GM18499 (cell line): ENCODE measurements around the gene RHBDD3.

Experiments used
- ATAC-seq: cut with Tn5 transposase; IDR thresholded peaks from one replicate; pipeline ENCODE4 v1.9.1; 2021; ENCODE audit warnings: moderate number of reproducible peaks; ENCODE audit not compliant: insufficient read depth, unreplicated experiment

Gene RHBDD3

DNA sequence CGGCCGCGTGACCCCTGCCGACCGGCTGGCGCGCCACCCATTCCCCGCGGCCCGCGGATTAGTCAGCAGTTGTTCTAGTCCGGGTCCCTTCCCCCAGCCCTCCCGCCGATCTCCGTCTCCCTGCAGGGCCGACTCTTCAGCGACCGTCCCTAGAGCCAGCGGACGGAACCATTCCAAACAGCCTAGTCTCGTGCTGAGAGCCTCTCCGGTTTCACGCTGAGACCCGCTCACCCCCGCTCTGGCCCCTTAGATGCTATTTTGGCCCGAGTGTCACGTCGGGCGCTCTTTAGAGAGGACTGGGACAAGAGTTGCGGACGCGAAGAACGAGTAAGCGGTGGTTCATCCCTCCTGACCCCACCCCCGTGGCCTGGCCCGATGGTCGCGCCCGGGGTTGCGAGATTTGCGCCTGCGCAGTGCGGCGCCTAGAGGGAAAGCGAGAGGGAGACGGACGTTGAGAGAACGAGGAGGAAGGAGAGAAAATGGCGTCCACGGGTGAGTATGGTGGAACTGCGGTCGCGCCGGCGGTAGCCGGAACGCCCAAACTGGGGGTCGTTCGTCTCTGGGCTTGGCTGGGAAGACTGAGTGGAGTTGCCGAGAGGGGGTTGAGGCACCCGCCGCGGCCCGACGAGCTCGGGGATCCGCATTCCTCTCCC is at the start of gene RHBDD3, which contains the start of gene EWSR1:
TSS of gene RHBDD3 (minus strand) at position 124 of the 653 bp plus-strand sequence. CDS start 2,355 bp downstream, outside the sequence.
TSS of gene EWSR1 (plus strand) at position 411 of the 653 bp plus-strand sequence. CDS start at position 480, 69 bp downstream.
- ATAC-seq = peak; percentile 62

DNA sequence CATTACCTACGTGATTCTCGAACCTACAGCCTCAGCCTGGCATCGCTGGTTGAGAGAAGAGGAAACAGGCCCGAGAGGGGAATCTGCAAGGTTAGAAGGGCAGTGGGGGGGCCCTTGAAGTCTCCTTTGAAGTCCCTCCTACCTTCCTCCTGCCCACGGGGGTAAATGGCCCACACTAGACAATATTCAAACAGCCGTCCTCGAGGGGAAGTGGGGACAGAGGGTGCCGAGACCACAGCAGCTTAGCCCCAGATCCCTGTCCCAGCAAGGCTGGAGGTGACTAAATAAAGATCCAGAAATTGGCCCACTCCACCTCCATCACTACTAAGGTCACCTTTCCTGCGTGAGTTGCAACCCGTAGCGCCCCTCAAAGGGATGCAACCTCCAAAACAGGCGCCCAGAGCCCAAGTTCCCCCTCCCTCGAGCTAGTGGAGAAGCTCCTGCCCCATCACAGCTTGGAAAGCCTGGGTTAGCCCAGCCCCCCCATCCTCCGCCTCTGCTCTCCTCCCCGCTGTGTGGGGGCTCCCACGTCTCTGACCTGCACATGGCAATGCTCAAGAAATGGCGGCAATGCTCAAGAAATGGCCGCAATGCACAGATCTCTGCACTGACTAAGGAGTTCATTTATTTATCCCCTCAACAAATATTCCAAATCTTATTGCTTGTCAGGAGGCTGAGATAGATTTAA is 48.5 kb upstream of the RHBDD3 start:
- ATAC-seq = no peak

DNA sequence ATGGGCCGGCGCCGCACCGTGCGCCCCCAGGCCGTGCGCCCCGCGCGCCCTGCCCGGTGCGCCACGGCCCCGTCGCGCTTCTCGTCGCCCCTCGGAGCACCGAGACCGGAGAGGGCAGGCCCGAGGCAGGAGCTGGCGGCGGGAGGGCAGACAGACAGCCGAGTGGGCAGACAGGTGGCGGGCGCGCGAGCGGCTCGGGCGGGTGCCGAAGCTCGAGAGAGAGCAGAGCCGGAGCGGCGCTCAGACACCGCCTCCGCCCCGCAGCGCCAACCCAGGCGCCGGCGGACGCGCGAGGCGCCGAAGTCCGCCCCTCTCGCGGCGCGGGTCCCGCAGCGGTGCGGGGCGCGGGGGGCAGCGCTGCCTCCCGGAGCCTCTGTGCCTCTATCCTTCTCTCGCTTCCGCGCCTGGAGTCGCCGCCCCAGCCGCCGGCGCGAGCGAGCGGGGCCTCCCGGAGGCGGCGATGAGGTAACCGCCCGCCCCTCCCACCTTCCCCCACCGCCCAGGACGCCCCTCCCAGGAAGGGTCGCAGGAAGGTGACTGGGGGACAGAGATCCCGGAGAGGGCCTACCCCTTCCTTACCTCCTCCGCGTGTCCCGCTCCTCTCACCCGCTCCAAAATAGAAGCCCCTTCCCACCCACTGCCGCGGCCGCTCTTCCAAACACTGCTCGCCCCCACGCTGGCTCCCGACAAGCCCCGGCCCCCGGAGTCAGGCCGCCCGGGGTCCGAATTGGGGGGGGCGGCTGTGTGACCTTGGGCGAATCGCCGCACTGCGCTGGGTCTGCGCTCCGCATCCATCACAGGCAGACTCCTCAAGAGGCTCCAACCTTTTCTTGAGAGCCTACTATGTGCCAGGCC is 47.7 kb upstream of the RHBDD3 start, which contains the start of gene RASL10A:
TSS of gene RASL10A (minus strand) at position 412 of the 855 bp plus-strand sequence. CDS start 451 bp downstream, outside the sequence.
- ATAC-seq = no peak

DNA sequence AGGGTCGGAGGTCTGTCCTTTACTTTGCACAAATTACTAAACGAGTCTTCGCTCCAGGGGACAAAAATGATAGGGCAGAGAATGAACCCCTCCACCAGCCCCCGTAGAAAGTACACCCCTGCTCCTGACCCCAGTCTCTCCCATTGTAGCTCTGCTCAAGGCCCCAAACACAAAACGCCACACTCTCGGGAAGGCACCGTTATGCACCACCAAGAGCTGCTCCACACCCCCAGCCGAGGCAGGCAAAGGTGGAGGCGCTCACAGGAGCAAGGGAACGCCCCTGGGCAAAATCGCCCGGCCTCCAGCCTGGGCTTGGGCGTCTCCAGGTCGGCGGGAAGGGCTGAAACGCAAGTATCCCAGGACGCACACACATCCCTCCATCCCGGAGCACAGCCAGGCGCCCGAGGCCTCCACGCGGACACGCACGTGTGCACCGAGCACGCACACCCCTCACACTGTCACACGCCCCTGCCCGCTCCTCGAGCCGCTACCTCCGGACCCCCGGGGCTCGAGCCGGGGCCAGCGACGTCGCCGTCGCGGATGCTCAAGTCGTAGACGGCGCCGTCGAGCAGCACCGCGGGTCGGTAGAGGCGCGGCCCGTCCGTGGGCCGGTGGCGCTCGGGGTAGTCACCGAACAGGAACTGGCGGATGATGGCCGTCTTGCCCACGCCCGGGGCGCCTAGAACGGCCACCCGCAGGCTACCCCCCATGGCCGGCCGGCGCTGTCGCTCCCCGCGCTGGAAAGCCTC is 46.9 kb upstream of the RHBDD3 start:
- no peak for ATAC-seq

DNA sequence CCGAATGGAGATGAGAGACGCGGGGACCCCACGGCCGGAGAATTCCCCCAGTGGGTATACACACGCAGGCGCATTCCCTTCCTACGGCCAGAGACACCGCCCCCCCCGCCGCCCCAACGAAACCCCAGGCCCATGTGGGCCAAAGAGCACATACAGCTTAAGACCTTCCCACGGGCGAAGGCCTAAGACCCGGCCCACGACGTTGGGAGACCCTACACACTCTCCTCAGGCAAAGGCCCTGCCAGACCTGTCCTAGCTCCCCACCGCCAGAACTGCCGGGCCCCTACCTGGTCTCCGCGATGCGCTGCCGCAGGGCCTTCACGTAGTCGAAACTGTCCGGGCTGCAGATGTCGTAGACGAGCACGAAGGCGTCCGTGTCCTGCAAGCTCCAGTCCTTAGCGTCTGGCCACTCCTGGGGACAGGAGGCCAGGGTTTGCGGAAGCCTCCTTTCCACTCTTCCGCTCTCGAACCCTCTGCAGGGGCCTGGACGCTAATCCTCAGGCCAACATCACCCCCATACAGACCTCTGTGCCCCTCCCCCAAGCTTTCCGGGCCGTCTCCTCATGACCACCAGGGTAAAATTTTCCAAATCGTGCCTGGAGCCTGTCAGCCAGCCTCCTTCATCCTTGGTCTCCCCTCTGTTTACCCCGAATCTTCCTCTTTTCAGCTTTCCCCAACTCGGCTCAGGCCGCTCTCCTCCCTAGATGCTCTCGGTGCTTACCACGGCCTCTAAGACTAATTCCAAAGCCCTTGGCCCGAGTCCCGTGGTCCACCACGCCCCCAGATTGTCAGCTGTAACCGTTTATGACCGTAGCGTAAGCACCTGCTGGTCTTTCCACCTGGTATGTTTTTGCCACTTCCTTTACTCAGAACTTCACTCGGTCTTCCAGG is 46.0 kb upstream of the RHBDD3 start:
- no peak for ATAC-seq

DNA sequence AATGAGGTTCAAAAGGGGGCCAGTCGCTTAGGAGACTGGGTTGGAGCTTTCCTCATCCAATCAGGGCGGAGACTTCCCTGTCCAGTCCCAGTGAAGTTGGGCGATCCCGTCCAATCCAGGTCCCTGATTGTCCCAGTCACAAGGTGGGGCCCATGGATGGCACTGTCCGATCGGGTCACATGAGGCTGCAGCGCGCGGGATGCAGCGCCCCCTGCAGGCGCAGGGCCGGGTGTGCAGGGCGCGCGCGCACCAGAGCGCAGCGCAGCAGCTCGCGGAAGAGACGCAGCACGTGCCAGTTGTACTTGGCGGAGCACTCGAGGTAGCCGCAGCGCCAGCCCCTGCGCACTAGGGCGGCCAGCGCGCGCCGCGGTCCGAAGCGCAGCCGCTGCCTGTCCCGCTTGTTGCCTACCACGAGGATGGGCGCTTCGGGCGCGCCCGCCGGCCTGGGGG is 45.4 kb upstream of the RHBDD3 start:
- ATAC-seq = no peak

DNA sequence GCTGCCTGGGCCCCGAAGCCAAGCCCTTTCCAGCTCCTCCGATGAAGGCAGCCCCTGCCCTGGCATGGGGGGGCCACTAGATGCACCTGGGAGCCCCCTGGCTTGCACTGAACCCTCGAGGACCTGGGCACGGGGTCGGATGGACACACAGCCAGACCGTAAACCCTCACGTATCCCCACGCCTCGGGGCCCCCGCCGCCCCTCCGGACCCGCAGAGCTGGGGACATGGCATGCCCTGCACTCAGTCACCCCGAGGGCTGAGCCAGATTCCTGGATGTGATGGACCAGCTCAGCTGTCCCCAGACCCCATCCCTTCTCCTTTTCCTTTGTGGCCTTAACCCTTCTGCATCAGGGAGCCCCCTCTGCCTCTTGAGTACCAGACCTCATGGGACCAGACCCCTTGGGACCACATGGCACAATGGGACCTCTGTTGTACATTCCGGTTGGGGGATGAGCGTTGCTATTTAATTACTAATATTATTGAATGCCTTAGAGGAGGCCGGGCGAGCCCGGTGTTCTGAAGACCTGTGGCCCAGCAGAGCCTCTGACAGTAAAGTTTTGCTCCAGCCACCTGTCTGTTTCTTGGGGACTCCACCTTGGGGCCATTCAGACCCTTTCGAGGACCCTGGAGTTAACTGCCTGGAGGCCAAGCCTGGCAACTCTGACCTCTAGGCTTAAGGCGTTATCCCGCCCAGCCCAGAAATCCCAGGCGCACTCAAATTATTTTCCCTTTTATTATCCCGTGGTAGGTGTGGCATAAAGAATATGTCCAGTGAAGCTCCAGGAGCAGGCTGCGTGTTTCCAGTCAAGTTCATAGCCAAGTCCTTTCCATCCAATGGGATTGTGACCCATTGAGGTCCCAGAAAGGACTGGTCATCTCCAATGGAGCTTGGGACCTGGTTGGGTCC is 44.7 kb upstream of the RHBDD3 start:
- no peak for ATAC-seq

DNA sequence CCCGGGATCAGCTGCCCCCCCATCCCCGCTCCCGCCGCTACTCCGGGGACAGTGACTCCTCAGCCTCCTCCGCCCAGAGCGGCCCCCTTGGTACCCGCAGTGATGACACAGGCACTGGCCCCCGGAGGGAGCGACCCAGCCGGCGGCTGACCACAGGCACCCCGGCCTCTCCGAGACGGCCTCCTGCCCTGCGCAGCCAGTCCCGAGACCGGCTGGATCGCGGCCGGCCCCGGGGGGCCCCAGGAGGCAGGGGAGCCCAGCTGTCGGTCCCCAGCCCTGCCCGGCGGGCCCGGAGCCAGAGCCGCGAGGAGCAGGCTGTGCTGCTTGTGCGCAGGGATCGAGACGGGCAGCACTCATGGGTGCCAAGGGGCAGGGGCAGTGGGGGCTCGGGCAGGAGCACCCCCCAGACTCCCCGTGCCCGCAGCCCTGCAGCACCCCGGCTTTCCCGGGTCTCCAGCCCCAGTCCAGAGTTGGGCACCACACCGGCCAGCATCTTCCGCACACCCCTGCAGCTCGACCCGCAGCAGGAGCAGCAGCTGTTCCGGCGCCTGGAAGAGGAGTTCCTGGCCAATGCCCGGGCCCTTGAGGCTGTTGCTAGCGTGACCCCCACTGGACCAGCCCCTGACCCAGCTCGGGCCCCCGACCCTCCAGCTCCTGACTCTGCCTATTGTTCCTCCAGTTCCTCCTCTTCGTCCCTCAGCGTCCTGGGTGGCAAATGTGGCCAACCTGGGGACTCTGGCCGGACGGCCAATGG is 43.9 kb upstream of the RHBDD3 start:
- ATAC-seq = no peak

DNA sequence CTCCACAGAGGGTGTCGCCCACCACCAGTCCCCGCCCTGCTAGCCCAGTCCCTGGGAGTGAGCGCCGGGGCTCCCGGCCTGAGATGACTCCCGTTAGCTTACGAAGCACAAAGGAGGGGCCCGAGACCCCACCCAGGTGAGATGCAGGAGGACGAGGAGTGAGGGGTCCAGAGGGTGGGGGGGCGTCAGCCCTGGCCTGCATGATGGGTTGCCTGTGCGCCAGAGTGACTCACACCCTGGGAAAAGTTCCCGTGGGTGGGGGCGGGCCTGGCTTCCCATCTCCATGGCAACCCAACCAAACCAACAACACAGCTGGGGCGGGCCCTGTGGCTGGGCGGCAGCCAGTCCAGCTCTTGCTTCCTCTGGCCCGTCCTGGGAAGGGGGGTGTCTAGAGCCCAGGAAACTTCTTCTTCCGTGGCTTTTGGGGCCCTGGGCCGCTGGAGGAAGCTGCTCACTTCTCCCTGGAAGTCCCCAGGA is 43.1 kb upstream of the RHBDD3 start:
- no peak for ATAC-seq

DNA sequence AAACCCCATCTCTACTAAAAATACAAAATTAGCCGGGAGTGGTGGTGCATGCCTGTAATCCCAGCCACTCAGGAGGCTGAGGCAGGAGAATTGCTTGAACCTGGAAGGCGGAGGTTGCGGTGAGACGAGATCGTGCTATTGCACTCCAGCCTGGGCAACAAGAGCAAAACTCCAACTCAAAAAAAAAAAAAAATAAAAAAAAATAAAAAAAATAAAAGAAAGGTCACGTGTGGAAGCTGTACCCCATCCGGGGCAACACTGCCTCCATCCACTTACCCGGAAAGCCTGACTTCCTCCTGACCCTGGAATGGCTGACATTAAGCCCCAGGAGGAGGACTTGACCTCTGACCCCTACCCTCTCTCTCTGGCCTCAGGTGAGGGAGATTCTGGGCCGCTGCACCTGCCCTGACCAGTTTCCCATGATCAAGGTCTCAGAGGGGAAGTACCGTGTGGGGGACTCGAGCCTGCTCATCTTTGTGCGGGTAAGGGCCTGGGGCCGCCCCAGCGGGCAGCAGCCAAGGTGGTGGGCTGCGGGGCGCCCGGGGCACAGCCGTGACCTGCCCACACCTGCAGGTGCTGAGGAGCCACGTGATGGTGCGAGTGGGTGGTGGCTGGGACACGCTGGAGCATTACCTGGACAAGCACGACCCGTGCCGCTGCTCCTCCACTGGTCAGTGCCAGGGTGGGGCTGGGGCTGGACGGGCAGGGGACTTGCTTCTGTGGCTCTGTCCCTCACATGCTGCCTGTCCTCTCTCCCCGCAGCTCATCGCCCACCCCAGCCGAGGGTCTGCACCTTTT is 42.5 kb upstream of the RHBDD3 start:
- ATAC-seq = no peak

DNA sequence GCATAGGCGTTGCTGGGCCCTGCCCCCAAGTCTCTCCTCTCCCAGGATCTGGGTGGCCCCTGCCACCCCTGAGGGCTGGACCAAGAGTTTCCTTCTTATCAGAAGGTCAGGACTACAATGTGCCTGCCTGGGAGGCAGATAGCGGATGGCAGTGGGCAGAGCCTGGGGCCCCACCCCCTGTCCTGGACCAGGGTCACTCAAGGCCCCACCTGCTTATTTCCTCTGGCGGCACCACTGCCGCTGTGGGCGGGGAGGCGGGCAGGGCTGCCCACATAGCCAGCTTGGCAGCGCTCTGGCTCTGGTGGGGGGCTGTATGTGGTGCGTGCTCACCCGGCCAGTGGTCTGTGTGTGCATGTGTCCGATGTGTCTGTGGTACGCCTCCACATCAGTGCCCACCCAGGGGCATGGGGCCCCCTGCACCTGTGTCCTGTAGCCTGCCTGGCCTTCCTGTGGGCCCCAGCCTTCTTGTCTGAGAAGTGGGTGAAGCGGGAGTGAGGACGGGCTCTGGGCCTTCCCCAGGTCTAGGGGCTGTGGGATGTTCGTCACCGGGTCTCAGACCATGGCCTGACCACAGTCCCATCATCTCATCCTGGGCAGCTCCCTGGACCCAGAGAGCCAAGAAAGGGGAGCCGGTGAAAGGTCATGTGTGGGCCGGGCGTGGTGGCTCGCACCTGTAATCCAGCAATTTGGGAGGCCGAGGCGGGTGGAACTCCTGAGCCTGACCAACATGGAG is 41.7 kb upstream of the RHBDD3 start:
- no peak for ATAC-seq

DNA sequence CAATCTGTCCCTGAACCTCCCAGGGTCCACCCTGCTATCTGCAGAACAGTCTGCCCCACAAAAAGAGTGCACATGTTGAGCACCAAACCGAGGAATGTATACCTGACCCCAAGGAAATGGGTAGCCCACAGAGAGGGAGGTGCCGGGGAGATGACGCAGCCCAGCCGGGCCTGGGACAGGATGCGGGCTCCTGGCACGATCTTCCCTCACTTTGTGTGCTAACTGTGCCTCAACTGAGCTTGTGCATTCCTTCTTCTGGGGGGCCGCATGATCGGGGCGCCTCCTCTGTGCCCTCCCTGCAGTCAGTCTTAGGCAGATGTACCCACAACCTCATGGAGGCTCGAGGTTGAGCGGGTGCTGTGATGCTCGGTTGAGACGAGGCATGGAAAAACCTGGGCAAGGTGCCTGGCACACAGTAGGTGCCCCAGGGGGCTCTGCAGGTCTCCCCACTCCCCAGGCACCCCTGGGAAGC is 41.0 kb upstream of the RHBDD3 start:
- no peak for ATAC-seq

DNA sequence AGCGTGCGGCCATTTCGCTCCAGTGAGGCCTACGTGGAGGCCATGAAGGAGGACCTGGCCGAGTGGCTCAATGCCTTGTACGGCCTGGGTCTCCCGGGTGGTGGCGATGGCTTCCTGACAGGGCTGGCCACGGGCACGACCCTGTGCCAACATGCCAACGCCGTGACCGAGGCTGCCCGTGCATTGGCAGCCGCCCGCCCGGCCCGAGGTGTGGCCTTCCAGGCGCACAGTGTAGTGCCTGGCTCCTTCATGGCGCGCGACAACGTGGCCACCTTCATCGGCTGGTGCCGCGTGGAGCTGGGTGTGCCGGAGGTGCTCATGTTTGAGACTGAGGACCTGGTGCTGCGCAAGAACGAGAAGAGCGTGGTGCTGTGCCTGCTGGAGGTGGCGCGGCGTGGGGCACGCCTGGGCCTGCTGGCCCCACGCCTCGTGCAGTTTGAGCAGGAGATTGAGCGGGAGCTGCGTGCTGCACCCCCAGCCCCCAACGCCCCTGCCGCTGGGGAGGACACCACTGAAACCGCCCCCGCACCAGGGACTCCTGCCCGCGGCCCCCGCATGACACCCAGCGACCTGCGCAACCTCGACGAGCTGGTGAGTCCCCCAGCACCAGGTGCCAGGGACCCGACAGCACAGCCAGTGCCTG is 40.5 kb upstream of the RHBDD3 start:
- no peak for ATAC-seq

DNA sequence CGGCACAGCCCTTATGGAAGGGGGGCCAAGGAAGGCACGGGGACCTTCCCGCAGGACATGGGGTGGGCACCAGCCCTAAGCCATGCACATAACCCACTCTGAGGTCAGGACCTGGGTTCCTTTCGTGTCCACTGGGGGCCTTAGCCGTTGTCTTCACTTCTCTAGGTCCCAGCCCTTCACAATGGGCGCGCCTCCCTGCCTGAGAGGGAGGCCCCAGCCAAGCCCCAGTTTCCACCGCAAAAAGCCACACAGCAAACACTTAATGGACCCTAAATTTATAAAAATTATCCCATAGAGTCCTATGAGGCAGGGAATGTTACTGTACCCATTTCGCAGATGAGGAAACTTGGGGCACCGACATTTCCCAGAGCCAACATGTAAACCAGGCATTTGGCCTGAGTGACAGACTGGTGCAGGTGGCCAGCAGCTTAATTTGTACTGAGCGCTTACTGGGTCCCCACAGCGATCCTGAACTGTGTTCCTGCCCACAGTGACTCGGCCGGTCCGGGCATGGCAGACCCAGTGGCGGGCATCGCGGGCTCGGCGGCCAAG is 39.9 kb upstream of the RHBDD3 start:
- ATAC-seq = no peak
